Measurements from ENCODE around the gene DUSP16.

- TF ChIP-seq SMC3 (conservative IDR thresholded peaks at IDR 0.05; ENCODE audit: poor library complexity) (no peak), EP300 (conservative IDR thresholded peaks at IDR 0.05; ENCODE audit: poor library complexity, severe bottlenecking) (no peak), CTCF (IDR thresholded peaks at IDR 0.05; ENCODE audit: poor library complexity, severe bottlenecking) (no peak)
These were observed 49.7 kb upstream of the DUSP16 start for GRCh38 chr12:12612358-12612757.

All from neural cell (in vitro differentiated cells).